ENCODE data around the gene PRSS53. TPM values are rescaled to one million over a fixed set of nuclear protein-coding genes. Genes with fewer than 3 reads are reported as not detected.

The PRSS53 gene
- total and polyA plus RNA-seq, 4 donors: 0.51 to 14.5 (median 3.0) TPM

- TF ChIP-seq EGR1 (IDR thresholded peaks at IDR 0.05; ENCODE audit: low read depth in 2 of 2): no peak
- TF ChIP-seq HNF4A (conservative IDR thresholded peaks at IDR 0.05): peak in 1 of 2 donors; percentile 29
- no peak for TF ChIP-seq JUND (IDR thresholded peaks at IDR 0.05)
- TF ChIP-seq HNF4G (IDR thresholded peaks at IDR 0.05): no peak
- no peak for TF ChIP-seq SP1 (IDR thresholded peaks at IDR 0.05)
- peak in 1 of 2 donors; percentile 34 for TF ChIP-seq RXRA (IDR thresholded peaks at IDR 0.05)
- peak; percentile 30 for TF ChIP-seq TAF1 (conservative IDR thresholded peaks at IDR 0.05)
- TF ChIP-seq REST (IDR thresholded peaks at IDR 0.05): no peak
- TF ChIP-seq ATF3 (IDR thresholded peaks at IDR 0.05): no peak
- Histone ChIP-seq H3K4me3 (ENCODE audit: low read depth in 1 of 3, low read length in 3 of 3) (peak overlapping the region; percentile 37 to 62 (median 42)), H3K27me3 (ENCODE audit: control insufficient read depth in 4 of 4, insufficient read depth in 4 of 4, low read length in 3 of 4) (no peaks in the 10 kb centered on the region), H3K9me3 (ENCODE audit: control insufficient read depth in 4 of 4, low read length in 3 of 4) (no peaks in the 10 kb centered on the region), H3K9ac (ENCODE audit: low read depth in 1 of 2, low read length in 2 of 2) (peak overlapping the region; percentile 13 to 21), H3K36me3 (ENCODE audit: control insufficient read depth in 4 of 4, insufficient read depth in 3 of 4, low read depth in 1 of 4, low read length in 3 of 4) (peaks cover 8 to 22% (median 11%) of the 10 kb centered on the region in 4 donors), H3K27ac (ENCODE audit: low read depth in 1 of 2, low read length in 2 of 2) (peak overlapping the region; percentile 53 to 74), H3K4me1 (ENCODE audit: control insufficient read depth in 4 of 4, insufficient read depth in 4 of 4, low read length in 3 of 4) (peaks cover 0 to 18% (median 5%) of the 10 kb centered on the region in 4 donors)
- no peak for DNase-seq (ENCODE audit: low spot score)
- WGBS: 27% methylated on average over 18 of the region's 18 CpGs
Observed at GRCh38 chr16:31134625-31135534, 46.1 kb upstream of the PRSS53 start.

GRCh38 chr16:31134091-31134571 is 45.4 kb upstream of the PRSS53 start:
- H3K4me3 ChIP-seq (ENCODE audit: low read depth in 1 of 3, low read length in 3 of 3): no peak overlapping the region
- H3K9me3 ChIP-seq (ENCODE audit: control insufficient read depth in 4 of 4, low read length in 3 of 4): no peaks in the 10 kb centered on the region
- H3K9ac ChIP-seq (ENCODE audit: low read depth in 1 of 2, low read length in 2 of 2): no peak overlapping the region
- peaks cover 8 to 25% (median 11%) of the 10 kb centered on the region in 4 donors for H3K36me3 ChIP-seq (ENCODE audit: control insufficient read depth in 4 of 4, insufficient read depth in 3 of 4, low read depth in 1 of 4, low read length in 3 of 4)
- H3K27me3 ChIP-seq (ENCODE audit: control insufficient read depth in 4 of 4, insufficient read depth in 4 of 4, low read length in 3 of 4): no peaks in the 10 kb centered on the region
- TF ChIP-seq EGR1 (IDR thresholded peaks at IDR 0.05; ENCODE audit: low read depth in 2 of 2) (no peak), FOXA2 (IDR thresholded peaks at IDR 0.05) (no peak), CTCF (IDR thresholded peaks at IDR 0.05; ENCODE audit: low read depth, low read length, missing input control) (no peak), GABPA (IDR thresholded peaks at IDR 0.05 in 1 of 2, conservative IDR thresholded peaks at IDR 0.05 in 1 of 2) (no peak), JUND (IDR thresholded peaks at IDR 0.05) (no peak), NR2F2 (IDR thresholded peaks at IDR 0.05) (no peak), TAF1 (conservative IDR thresholded peaks at IDR 0.05) (no peak), RXRA (IDR thresholded peaks at IDR 0.05) (no peak), REST (IDR thresholded peaks at IDR 0.05) (no peak), HNF4A (conservative IDR thresholded peaks at IDR 0.05) (no peak), YY1 (IDR thresholded peaks at IDR 0.05) (no peak), HNF4G (IDR thresholded peaks at IDR 0.05) (no peak), RAD21 (IDR thresholded peaks at IDR 0.05) (no peak), FOXA1 (IDR thresholded peaks at IDR 0.05) (no peak), ZBTB33 (IDR thresholded peaks at IDR 0.05) (no peak), SP1 (IDR thresholded peaks at IDR 0.05) (no peak), MAX (IDR thresholded peaks at IDR 0.05) (no peak), ATF3 (IDR thresholded peaks at IDR 0.05) (no peak)
- peak overlapping the region in 1 of 2 donors; percentile 74 for H3K27ac ChIP-seq (ENCODE audit: low read depth in 1 of 2, low read length in 2 of 2)
- WGBS: 70% methylated on average over 5 of the region's 5 CpGs
- no peak for DNase-seq (ENCODE audit: low spot score)
- peaks cover 0 to 18% (median 5%) of the 10 kb centered on the region in 4 donors for H3K4me1 ChIP-seq (ENCODE audit: control insufficient read depth in 4 of 4, insufficient read depth in 4 of 4, low read length in 3 of 4)

Measured in liver (tissue), 9 donors.